ENCODE results near the gene MYL9.

GRCh38 chr20:36528176-36528874, 13.0 kb upstream of the MYL9 start:
- no peak for TF ChIP-seq CTCF (conservative IDR thresholded peaks at IDR 0.05; ENCODE audit: low read length)
- no peak for TF ChIP-seq EZH2phosphoT487 (IDR thresholded peaks at IDR 0.05; ENCODE audit: borderline replicate concordance, low read depth, low read length)
